ENCODE results near the gene SPINT1.

The SPINT1 gene

DNA sequence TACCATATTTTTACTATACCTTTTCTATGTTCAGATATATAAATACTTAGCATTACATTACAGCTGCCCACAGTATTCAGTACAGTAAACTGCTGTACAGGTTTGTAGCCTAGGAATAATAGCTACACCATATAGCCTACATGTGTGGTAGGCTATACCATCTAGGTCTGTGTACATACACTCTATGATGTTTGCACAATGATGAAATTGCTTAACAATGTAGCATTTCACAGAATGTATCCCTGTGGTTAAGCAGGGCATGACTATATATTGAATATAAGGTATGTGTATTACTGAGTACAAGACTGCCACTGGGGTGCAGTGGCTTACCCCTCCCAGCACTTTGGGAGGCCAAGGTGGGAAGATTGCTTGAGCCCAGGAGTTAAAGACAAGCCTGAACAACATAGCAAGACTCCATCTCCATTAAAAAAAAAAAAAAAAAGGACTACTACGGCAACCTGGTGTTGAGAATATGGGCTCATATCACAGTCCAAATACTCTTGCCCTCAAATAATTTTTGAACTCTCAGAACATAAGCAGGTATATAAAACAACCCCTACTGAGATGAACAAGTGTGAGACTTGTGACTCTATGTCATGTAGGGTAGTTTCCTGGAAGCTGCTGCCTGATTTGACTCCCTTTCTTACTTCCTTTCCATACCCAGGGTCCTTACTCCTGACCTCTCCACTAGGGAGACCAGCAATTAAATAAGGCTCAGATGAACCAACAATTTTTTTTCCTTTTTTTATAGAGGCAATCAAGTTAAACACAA, 20.1 kb upstream of the SPINT1 start:
- TF ChIP-seq GLIS3 (CRISPR knock-in tag; IDR thresholded peaks at IDR 0.05): no peak
- no peak for TF ChIP-seq BACH2 (CRISPR knock-in tag; IDR thresholded peaks at IDR 0.05; ENCODE audit: borderline replicate concordance)
- TF ChIP-seq ZNF565 (CRISPR knock-in tag; conservative IDR thresholded peaks at IDR 0.05; ENCODE audit: low read depth): no peak
- no peak for TF ChIP-seq RARB (CRISPR knock-in tag; IDR thresholded peaks at IDR 0.05)
- no peak for TF ChIP-seq POU6F1 (CRISPR knock-in tag; IDR thresholded peaks at IDR 0.05; ENCODE audit: borderline replicate concordance, low read depth)
- no peak for TF ChIP-seq ZC3H10 (CRISPR knock-in tag; IDR thresholded peaks at IDR 0.05)
- no peak for TF ChIP-seq ZNF8 (CRISPR knock-in tag; IDR thresholded peaks at IDR 0.05)
- no peak for TF ChIP-seq ZNF70 (CRISPR knock-in tag; IDR thresholded peaks at IDR 0.05)
- no peak for TF ChIP-seq ISL1 (CRISPR knock-in tag; IDR thresholded peaks at IDR 0.05)
- no peak for TF ChIP-seq TOX (CRISPR knock-in tag; IDR thresholded peaks at IDR 0.05; ENCODE audit: borderline replicate concordance)
- no peak for TF ChIP-seq CSDC2 (CRISPR knock-in tag; IDR thresholded peaks at IDR 0.05)
- no peak for TF ChIP-seq PPARA (CRISPR knock-in tag; IDR thresholded peaks at IDR 0.05; ENCODE audit: borderline replicate concordance)
- no peak for TF ChIP-seq ZFP3 (CRISPR knock-in tag; IDR thresholded peaks at IDR 0.05)
- TF ChIP-seq, protein P1, sequence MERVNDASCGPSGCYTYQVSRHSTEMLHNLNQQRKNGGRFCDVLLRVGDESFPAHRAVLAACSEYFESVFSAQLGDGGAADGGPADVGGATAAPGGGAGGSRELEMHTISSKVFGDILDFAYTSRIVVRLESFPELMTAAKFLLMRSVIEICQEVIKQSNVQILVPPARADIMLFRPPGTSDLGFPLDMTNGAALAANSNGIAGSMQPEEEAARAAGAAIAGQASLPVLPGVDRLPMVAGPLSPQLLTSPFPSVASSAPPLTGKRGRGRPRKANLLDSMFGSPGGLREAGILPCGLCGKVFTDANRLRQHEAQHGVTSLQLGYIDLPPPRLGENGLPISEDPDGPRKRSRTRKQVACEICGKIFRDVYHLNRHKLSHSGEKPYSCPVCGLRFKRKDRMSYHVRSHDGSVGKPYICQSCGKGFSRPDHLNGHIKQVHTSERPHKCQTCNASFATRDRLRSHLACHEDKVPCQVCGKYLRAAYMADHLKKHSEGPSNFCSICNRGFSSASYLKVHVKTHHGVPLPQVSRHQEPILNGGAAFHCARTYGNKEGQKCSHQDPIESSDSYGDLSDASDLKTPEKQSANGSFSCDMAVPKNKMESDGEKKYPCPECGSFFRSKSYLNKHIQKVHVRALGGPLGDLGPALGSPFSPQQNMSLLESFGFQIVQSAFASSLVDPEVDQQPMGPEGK (CRISPR knock-in tag; IDR thresholded peaks at IDR 0.05; ENCODE audit: borderline replicate concordance): no peak
- no peak for TF ChIP-seq TCF4 (CRISPR knock-in tag; IDR thresholded peaks at IDR 0.05; ENCODE audit: borderline replicate concordance)
- ATAC-seq: no peak

DNA sequence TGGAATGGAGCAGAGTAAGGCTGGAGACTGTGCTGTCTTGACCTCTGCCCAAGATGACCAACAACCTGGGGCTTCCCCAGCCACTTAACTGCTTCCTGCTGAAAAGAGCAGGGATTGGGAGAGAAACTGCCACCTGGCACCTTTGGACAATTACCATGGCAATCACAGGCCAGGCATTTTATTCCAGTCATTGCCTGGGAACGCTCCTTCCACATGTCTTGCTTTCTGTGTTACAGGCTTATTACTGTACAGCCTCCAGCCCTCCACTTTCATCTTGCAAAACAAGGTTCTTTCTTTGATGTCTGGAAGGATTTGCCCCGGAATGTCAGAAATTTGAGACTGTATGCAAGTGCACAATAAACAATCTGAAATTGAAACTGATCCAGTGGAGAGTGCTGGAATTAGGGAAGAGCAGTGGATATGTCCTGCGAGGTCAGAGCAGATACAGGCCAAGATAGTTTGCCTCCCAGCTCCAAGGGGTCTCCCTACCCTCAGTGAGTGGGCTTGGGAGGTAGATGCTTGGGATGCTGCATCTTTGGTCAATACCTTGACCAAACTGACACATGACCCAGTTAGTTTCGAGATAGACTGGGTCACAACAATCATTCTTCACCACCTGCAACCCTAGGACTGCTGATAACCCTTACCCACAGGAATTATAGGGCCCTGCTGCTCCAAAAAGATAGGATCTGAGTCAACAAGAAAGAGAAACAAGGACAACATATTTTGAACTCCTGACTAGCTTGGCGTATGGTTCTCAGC, 18.0 kb upstream of the SPINT1 start:
- TF ChIP-seq PPARA (CRISPR knock-in tag; IDR thresholded peaks at IDR 0.05; ENCODE audit: borderline replicate concordance) (no peak), ESRRG (CRISPR knock-in tag; IDR thresholded peaks at IDR 0.05) (no peak), TSHZ2 (CRISPR knock-in tag; IDR thresholded peaks at IDR 0.05) (no peak), CSRNP3 (CRISPR knock-in tag; IDR thresholded peaks at IDR 0.05) (no peak), ZNF70 (CRISPR knock-in tag; IDR thresholded peaks at IDR 0.05) (no peak)
- ATAC-seq: peak; percentile 67

- ATAC-seq: no peak
- no peak for TF ChIP-seq TCF4 (CRISPR knock-in tag; IDR thresholded peaks at IDR 0.05; ENCODE audit: borderline replicate concordance)
- TF ChIP-seq GLIS3 (CRISPR knock-in tag; IDR thresholded peaks at IDR 0.05): no peak
- no peak for TF ChIP-seq POU6F1 (CRISPR knock-in tag; IDR thresholded peaks at IDR 0.05; ENCODE audit: borderline replicate concordance, low read depth)
- no peak for TF ChIP-seq ARNTL (CRISPR knock-in tag; IDR thresholded peaks at IDR 0.05; ENCODE audit: borderline replicate concordance, low read depth)
- no peak for TF ChIP-seq CSRNP3 (CRISPR knock-in tag; IDR thresholded peaks at IDR 0.05)
- TF ChIP-seq ZFP3 (CRISPR knock-in tag; IDR thresholded peaks at IDR 0.05): no peak
- TF ChIP-seq ISL1 (CRISPR knock-in tag; IDR thresholded peaks at IDR 0.05): no peak
- TF ChIP-seq ZFP30 (CRISPR knock-in tag; IDR thresholded peaks at IDR 0.05): no peak
- TF ChIP-seq RARB (CRISPR knock-in tag; IDR thresholded peaks at IDR 0.05): no peak
- TF ChIP-seq ESRRG (CRISPR knock-in tag; IDR thresholded peaks at IDR 0.05): no peak
- TF ChIP-seq TSHZ2 (CRISPR knock-in tag; IDR thresholded peaks at IDR 0.05): no peak
- TF ChIP-seq ZNF8 (CRISPR knock-in tag; IDR thresholded peaks at IDR 0.05): no peak
Observed at GRCh38 chr15:40826423-40827075, 17.3 kb upstream of the SPINT1 start.

Data from SK-N-SH treated with all-trans-retinoic acid at 6 μM for 48 hours (cell line).